ENCODE measurements around the gene PRSS50. TPM values are rescaled to one million over a fixed set of nuclear protein-coding genes. Genes with fewer than 3 reads are reported as not detected.
A peak's percentile ranks its signal among the peaks of the same experiment; 100 is the strongest.
"Not testable (repeated sequence)": the region's sequence is repeated elsewhere in the genome, so short reads cannot be mapped to it uniquely, and the experiment has no call there.

Gene PRSS50
- total RNA-seq, 1 experiment from 2014 or later, result not detected

DNA sequence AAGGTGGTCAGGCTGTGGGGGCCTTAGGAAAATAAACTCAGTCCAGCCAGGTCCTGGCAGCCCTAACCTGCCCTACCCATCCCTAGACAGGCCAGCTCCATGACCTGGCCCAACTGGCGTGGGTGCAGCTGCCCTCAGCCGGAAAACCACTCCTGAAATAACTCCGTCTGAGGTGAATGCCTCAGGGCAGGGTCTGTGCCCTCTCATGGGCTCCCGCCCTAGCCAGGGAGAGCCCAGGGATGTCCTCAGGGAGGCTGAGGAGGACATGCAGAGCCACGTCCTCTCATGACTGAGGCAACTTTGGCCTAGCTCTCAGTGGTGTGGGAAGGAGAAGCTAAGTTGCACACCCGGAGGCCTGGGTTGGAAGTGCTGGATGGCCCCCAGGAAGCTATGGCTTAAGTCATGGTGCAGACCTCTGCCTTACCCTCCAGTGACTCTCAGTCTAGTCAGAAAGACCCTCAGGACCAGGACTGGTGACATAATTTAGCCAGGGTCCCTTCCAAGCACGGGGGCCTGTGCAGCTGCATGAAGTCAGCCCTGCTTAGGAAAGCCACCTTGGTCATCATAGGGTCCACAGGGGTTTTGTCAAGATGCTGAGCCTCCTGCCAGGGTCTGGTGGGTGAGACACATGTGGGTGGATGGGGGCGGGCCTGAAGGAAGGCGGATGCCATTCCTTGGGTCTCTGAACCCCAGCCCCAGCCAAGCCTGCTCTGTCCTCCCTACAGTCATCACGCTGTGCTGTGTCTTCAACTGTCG is 9.1 kb downstream of the PRSS50 start:
- DNase-seq (ENCODE audit: low spot score), result no peak

GRCh38 chr3:46707601-46708011 is 10.1 kb downstream of the PRSS50 start:
- no peak for DNase-seq (ENCODE audit: low spot score)

DNA sequence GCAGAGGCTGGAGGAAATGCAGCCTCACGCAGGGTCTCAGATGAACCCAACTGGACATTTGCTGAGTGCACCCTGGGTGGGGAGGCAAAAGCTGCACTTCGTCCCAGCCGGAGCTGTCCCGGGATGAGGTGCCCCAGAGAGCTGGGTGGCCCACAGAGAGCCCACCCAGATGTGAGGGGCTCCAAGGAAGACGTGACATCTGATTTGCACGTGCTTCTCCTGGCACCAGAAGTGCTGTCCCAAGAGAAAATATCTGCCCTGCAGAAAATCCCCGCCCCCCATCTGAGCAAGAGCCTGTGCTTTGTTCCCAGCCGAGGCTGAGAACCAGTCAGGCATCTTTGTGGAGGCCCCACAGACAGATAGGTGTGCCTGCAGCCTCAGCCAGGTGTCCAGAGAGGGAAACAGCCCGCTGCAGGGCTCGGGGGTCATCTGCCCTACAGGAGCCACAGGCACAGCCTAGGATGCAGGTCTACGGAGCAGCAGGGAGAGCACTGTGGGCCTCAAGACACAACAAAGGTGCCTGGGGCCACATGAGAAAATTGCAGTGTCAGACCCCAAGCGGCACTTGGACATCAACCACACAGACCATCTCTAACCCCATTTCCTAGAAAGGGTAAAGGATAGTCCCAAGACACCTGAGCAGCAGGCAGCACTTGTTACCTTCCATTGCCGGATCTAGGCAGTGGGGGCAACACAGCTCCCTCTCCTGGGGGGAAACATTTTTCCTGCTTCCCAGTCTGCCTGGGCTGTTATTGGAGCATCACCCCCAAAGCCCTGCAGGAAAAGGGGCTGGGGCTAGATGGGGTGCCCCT is 10.7 kb downstream of the PRSS50 start:
- no peak for DNase-seq (ENCODE audit: low spot score)

DNA sequence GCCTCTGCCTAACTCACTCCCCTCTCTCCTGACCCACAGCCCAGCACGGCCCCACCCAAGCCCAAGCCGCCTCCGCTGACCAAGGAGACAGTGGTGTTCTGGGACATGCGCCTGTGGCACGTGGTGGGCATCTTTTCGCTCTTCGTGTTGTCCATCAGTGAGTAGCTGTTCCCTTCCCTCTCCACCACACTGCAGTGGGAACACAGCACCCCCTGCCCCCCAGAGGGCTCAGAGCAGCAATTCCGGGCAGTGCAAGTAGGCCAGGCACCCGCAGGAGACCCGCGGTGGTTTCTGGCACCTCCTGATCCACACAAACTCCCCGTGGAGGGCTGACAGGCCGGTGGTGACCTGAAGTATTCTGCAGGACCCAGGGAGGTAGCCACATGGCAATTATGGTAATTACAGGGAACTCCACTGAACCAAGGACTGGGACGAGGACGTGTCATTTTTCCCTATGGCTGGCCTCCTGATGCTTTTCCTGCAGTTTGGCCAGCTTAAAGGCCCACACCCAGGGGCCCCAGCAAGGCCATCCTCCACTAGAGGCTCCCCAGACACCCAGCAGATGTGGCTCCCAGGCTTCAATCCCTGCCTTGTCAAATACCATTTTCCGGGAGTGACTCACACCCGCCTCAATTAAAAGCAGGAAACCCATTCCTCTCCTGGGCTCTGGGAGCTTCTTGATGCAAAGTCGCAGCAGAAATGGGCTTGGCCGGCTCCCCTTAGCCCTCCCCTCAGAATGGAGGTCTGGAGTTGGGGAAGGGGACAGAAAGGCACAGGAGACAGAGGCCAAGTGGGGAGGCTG is 11.7 kb downstream of the PRSS50 start:
- DNase-seq (ENCODE audit: low spot score), result peak; percentile 34

GRCh38 chr3:46705022-46705530 is 12.6 kb downstream of the PRSS50 start:
- peak; percentile 53 for DNase-seq (ENCODE audit: low spot score)

- DNase-seq (ENCODE audit: low spot score), result not testable (repeated sequence)
These were observed 13.3 kb downstream of the PRSS50 start for GRCh38 chr3:46704346-46704745.

- no peak for DNase-seq (ENCODE audit: low spot score)
These were observed 14.6 kb downstream of the PRSS50 start for GRCh38 chr3:46703013-46703520.

DNA sequence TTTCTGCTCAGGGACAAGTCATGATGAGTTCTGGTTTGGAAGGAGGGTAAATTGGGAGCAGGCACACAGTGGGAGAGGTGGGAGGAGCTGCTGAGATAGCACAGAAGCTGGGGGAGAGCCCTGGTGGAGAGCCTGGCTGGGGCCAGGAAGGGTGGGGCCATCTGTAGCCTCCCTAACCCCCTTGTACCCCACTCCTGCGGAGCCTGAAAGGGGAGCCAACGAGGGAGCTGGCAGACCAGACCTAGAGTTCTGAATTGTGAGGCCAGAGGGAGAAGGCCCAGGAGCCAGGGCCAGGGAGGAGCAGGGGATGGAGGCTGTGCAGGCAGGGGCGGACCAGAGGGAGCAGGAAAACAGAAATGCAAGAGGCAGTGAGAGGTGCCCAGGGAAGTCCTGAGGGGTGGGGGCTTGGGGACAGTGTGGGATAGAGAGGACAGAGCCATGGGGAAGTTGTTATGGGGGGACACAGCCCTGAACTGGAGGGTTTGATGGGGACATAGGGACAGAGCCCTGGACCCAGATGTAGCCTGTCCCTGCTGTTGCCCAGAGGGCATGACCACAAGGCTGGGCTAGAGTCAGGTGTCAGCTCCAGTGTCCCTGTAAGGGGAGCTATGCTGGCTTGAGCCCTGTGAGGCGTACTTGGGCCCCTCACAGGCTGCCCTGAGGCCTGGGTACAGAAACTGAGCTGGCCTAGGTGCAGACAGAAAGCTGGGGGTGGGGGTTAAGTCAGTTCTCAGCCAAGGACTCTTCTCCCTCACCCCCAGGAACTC is 15.2 kb downstream of the PRSS50 start:
- DNase-seq (ENCODE audit: low spot score), result no peak

DNA sequence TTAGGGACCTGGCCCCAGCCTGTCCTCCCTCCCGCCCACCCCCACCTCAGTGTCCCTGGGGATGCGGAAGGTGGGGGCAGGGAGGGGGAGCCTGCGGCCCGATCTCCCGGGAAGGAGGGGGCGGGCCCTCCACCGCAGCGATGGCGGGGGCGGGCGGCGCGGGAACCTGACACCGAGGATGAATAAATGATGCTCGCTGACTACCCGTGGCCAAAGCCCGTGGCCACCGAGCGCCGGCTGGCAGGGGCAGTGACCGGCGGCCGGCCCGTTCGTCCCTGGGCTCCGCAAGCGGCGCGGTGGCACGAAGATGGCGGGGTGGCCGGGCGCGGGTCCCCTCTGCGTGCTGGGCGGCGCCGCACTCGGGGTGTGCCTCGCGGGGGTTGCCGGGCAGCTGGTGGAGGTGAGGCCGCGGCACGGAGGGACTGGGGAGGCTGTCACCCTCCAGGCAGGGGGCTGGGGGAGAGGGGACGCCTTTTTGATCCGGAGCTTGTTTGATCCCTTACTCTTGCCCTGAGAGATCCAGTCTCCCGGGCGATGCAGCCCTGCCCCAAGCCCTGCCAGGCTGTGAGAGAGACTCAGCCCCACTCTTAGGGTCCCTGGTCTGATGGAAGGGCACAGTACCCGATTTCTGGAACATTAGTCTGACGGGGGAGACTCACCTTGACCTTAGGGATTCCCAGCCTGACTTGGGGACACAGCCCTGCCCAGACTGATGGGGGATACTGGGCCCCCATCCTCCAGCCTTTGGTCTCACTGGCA is 16.3 kb downstream of the PRSS50 start, which contains the start of gene TMIE:
TMIE (plus strand) TSS at position 212 of the 759 bp plus-strand sequence; CDS start at position 308, 96 bp downstream.
- no peak for DNase-seq (ENCODE audit: low spot score)

GRCh38 chr3:46700772-46701171 is 16.9 kb downstream of the PRSS50 start:
- no peak for DNase-seq (ENCODE audit: low spot score)

DNA sequence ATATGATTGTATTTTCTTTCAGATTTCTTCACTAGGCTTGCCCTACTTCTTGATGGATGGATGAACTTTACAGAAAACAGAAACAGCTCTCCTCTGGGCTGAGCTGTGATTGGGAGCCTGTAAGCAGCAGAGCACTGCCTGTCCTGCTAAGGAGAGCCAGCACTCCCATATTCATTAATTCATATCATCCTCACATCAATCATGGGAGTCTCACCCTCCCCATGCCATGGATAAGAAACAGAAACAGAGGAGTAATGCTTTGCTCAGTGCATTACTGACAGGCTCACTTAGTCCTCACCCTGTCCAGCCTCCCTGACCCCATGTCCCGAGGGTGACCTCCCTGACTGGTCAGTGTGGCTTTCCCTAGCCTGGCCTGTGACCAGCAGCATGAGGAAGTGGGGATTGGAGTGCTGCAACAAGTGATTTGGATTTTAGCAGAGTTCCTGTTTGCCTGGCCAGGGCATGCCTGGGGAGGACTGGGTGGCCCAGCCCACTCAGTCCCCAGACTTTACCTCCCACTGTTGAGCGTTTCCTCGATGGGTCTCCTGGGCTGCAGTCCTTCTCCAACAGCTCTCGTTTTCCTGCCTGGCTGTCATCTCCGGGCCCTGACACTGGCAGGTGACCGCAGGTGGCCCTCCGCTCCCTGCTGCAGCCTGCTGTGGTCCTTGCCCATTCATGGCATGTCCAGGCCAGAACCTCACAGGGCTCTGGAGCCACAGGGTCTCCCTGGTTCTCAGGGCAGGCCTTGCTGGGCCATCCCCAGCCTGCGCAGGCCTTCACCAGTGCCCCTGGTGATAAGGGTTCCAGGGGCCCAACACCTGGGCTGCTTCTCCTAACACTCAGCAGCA is 17.8 kb downstream of the PRSS50 start:
- DNase-seq (ENCODE audit: low spot score), result no peak

DNA sequence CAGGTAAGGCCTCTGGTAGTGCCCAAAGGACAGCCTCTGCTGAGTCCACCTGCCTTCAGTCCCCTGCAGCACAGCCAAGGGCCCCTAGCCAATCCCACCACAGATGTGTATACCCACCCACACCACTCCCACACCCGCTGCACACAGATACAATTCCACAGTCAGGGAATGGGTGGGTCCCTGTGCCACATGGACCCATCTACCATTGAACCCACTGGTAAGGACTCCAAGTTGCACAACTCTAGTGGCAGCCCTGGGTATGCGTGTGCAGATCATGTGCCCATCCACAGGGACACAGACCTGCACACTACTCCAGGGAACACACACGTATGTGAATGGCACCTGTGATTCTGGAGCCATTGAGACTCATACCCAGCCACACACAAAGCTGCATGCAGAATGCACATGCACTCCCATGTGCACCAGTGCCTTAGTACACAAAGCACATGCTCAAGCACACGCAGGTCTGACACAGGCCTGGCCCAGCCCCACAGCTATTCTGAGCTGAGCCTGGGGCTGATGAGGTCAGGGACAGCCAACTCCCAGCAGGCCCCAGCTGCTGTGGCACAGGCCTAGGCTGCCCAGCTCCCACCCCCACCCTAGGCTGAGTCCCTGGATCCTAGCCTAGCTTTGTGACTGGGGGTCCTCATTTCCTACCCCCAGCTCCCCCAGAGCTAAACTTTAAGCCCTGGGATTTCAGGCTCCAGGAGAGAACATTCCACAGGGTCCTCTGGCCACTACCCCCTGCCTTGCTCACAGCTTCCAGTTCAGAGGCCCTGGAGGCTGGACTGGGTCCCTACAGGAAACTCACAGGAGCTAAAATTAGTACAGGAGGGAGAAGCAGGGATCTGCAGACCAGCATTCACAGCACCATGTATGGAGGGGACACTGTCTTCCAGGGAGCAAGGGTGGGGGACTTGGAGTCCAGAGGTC is 21.4 kb downstream of the PRSS50 start:
- DNase-seq (ENCODE audit: low spot score), result no peak

DNA sequence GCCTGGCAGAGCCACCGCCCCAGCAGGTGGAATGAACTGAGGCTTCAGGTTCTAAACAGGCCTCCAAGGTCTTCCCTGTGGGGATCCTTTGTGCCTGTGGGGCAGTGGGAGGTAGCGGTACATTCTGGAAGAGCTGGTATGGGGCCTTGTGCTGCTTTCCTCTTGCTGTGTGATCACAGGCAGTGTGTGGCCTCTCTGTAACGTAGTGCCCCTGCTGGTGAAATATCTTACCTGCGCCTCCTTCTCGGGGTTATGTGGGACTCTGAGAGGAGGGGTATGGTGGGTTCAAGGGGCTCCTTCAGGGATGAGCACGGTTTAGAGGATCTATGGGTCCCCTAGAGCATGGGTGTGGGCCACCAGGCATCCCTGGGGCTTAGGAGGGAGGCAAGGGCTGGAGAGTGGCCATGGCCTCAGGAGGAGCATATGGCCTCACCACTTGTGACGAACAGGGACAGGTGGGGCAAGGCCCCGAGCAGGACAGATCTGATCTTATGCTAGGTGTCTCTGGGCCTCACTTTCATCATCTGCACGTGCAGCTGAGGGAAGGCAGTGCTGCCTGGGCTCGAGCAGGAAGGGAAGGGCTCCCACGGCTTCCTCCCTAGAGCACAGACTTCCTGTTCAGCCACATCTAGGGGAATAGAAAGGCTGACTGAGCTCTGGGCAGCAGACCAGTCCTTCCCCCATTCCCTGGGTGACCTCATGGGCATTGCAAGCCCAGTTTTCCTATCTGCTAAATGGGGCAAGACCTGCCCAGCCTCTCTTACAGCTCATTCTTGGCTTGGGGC is 22.3 kb downstream of the PRSS50 start:
- no peak for DNase-seq (ENCODE audit: low spot score)

DNA sequence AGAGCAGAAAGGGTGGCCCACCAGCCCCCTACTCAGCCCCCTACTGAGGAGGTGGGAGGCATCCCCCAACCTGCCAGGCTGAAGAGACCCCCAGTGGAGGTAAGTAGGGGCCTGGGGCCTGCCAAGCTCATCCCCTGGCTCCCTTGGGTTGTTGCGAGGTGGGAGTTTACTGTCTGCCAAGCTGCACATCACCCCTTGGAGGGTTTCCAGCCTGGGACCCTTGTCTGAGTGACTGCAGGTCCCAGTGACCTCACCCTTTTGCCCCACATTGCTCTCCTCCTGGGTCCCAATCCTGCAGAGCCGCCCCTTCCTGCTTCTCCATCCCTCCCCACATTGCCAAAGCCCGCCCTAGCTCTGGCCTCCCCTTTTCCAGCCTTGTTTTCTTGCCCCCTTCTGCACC is 23.1 kb downstream of the PRSS50 start:
- DNase-seq (ENCODE audit: low spot score), result no peak

DNA sequence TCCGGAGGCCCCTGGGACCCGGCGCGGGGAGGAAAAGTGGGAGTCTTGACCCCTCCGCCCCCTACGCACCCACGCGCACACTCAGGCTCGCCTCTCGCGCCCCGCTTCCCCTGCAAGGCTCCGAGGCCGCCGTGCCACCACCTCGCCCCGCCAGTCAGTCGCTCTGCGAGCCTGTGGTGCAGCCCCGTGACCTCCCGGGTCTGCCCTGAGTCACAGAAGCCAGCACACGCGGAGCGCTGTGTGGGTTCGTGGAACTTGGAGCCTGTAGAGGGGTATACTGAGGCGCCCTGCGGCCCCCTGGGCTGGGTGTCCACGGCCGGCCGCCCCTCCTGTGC is 23.8 kb downstream of the PRSS50 start:
- no peak for DNase-seq (ENCODE audit: low spot score)

DNA sequence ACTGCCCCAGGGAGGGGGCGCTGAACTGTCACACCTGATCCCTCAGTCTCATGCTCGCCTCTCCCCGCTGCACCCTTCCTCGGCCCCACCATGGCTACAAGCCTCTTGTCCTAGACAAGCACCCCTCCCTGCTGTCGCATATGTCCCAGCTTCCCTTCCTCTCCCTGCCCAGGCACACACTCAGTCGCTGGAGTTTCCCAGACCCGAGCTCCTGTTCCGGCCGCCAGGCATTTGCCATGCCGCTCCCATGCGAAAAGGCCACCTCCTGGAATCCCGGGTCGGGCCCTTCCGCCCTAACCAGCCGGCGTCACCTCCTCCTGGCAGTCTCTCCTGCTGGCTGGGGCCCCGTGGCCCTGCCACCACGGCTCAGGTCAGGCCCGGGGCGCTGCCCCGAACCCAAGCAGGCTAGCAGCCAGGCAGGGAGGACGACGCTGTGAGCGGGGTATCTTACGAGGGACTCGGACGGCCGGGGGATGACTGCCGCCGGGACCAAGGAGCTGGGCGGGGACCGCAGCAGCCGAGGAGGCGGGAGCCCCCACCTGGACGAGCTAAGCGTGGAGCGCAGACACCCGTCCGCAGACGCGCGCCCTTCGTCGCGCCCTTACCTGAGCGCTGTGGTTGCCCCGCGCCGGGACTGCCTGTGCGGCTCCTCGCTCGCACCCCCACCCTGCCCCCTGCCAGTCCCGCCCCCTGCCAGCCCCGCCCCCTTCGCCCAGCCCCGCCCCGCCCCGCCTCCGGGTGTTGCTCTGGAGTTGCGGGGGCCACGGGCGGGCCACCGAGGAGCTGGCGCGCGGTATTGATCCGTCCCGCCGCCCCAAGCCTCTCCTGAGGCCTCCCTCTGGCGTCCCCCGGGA is 24.4 kb downstream of the PRSS50 start, which contains the start of gene ALS2CL:
ALS2CL (minus strand) TSS at position 642 of the 854 bp plus-strand sequence. CDS start 4,239 bp downstream, outside the sequence.
- no peak for DNase-seq (ENCODE audit: low spot score)
